ENCODE measurements around the gene SDK1. TPM values are rescaled to one million over a fixed set of nuclear protein-coding genes. Genes with fewer than 3 reads are reported as not detected.

SDK1 gene
- total and polyA plus RNA-seq, 2 of the 8 experiments (the other 6 are each of a cell fraction or from before 2014, with no cell fraction given) = 3.3 to 7.2 TPM

- no peak overlapping the region for H3K4me2 ChIP-seq (ENCODE audit: insufficient read depth in 1 of 2, low read depth in 2 of 2, low read length in 2 of 2)
- H3K4me1 ChIP-seq (replicated peaks in 1 of 4; ENCODE audit: control insufficient read depth in 3 of 4, insufficient read depth in 4 of 4, low read length in 3 of 4) = peaks cover 4 to 12% (median 8%) of the 10 kb centered on the region in 4 experiments
- no peak overlapping the region for H3K56ac ChIP-seq (replicated peaks; ENCODE audit: insufficient read length, low read depth, low read length)
- peaks cover 3% of the 10 kb centered on the region; the same call in 1 of the 2 replicates for H3K23me2 ChIP-seq (ENCODE audit: low read depth, low read length)
- no peaks in the 10 kb centered on the region for H3K27me3 ChIP-seq (replicated peaks in 1 of 4; ENCODE audit: control insufficient read depth in 3 of 4, extremely low read depth in 1 of 4, insufficient read depth in 3 of 4, low read length in 3 of 4)
- no peaks in the 10 kb centered on the region for H3K9me3 ChIP-seq (ENCODE audit: insufficient read depth in 2 of 2, low read depth in 1 of 2, low read length in 1 of 2)
- no peak overlapping the region for H2AK5ac ChIP-seq (ENCODE audit: low read depth, low read length)
- no peak overlapping the region for H3K23ac ChIP-seq (ENCODE audit: insufficient read length)
- no peak overlapping the region for H3K4ac ChIP-seq (replicated peaks; ENCODE audit: insufficient read length, low read depth, low read length)
- H3K27ac ChIP-seq (ENCODE audit: low read depth, low read length) = no peak overlapping the region
- no peak overlapping the region for H3K9ac ChIP-seq (replicated peaks in 1 of 4; ENCODE audit: extremely low read depth in 1 of 4, low read depth in 3 of 4, low read length in 3 of 4)
- no peak overlapping the region for H2BK120ac ChIP-seq (replicated peaks; ENCODE audit: low read depth, low read length)
- ChIA-PET POLR2A (ENCODE audit: partially characterized antibody) (no interaction called here), CTCF (ENCODE audit: partially characterized antibody) (interaction anchor here (0.6 to 2.8 kb wide), 2 partner anchors 10 to 109 kb away, joined by 3 to 10 read pairs; no protein-coding TSS in a partner anchor)
- H3K79me2 ChIP-seq (ENCODE audit: control insufficient read depth in 1 of 2, insufficient read depth in 2 of 2, low read length in 2 of 2) = no peaks in the 10 kb centered on the region
- no peak overlapping the region for H2BK20ac ChIP-seq (ENCODE audit: low read length)
- no peak overlapping the region for H2BK12ac ChIP-seq (ENCODE audit: low read depth, low read length)
- no peak overlapping the region for H2BK5ac ChIP-seq (ENCODE audit: low read depth, low read length)
- H3K14ac ChIP-seq (ENCODE audit: insufficient read length) = no peak overlapping the region
- no peaks in the 10 kb centered on the region for H4K20me1 ChIP-seq (replicated peaks in 1 of 2; ENCODE audit: control insufficient read depth in 1 of 2, insufficient read depth in 2 of 2, low read length in 2 of 2)
- WGBS, 2 experiments (ENCODE audit: extremely low coverage in 1 of 2, insufficient coverage in 1 of 2, insufficient read length in 1 of 2, insufficient replicate concordance in 2 of 2, low coverage in 1 of 2, low lambda C conversion rate in 2 of 2, missing lambda C conversion rate in 1 of 2) = 94% methylated on average over 14 of the region's 14 CpGs; no CpG with 5 or more reads in 1 of the 2 experiments
- H3K18ac ChIP-seq (ENCODE audit: extremely low read depth, low read length) = no peak overlapping the region
- H3K79me1 ChIP-seq (ENCODE audit: low read depth, low read length) = no peaks in the 10 kb centered on the region
- no peak overlapping the region for H2BK15ac ChIP-seq (ENCODE audit: low read length)
- H4K8ac ChIP-seq (ENCODE audit: extremely low read depth, insufficient read depth, low read length) = peak overlapping the region; percentile 45; the same call in 1 of the 2 replicates
- H4K5ac ChIP-seq (ENCODE audit: insufficient read length, low read depth, low read length) = no peak overlapping the region
- H3K36me3 ChIP-seq (ENCODE audit: control insufficient read depth in 2 of 4, insufficient read depth in 4 of 4, low read length in 3 of 4) = no peaks in the 10 kb centered on the region
- no peak overlapping the region for H3K4me3 ChIP-seq (ENCODE audit: extremely low read depth in 1 of 4, insufficient read depth in 2 of 4, low read depth in 3 of 4, low read length in 4 of 4)
- no peak overlapping the region for H4K91ac ChIP-seq (replicated peaks; ENCODE audit: insufficient read length, low read length)
- FAIRE-seq (no peak), DNase-seq (ENCODE audit: low read depth in 1 of 2, low spot score in 2 of 2) (no peak)
- H2AFZ ChIP-seq (ENCODE audit: low read length) = no peak overlapping the region
- TF ChIP-seq TEAD4 (IDR thresholded peaks at IDR 0.05; ENCODE audit: low read depth, low read length) (no peak), CEBPB (IDR thresholded peaks at IDR 0.05; ENCODE audit: low read depth, low read length) (no peak), ATF2 (IDR thresholded peaks at IDR 0.05; ENCODE audit: low read length) (no peak), BCL11A (IDR thresholded peaks at IDR 0.05; ENCODE audit: low read depth in 2 of 2, low read length in 2 of 2) (no peak), RFX5 (IDR thresholded peaks at IDR 0.05; ENCODE audit: borderline replicate concordance, low read depth, low read length) (no peak), SP1 (IDR thresholded peaks at IDR 0.05; ENCODE audit: low read depth, low read length) (no peak), SAP30 (IDR thresholded peaks at IDR 0.05; ENCODE audit: insufficient read depth, insufficient replicate concordance, low read length) (no peak), KDM5A (IDR thresholded peaks at IDR 0.05; ENCODE audit: low read length) (no peak), RNF2 (IDR thresholded peaks at IDR 0.05; ENCODE audit: borderline replicate concordance, low read depth, low read length, missing control alignments, poor library complexity, severe bottlenecking) (no peak), CBX5 (IDR thresholded peaks at IDR 0.05; ENCODE audit: low read depth, low read length) (no peak), FOSL1 (IDR thresholded peaks at IDR 0.05; ENCODE audit: insufficient read depth, low read depth, low read length) (no peak), HDAC2 (IDR thresholded peaks at IDR 0.05; ENCODE audit: borderline replicate concordance in 1 of 2, low read depth in 2 of 2, low read length in 2 of 2) (no peak)
These were observed 934.5 kb downstream of the SDK1 start for GRCh38 chr7:4235596-4235995.
